ENCODE measurements around the gene CYP26A1.

The CYP26A1 gene

GRCh38 chr10:93088466-93088865 lies 14.8 kb downstream of the CYP26A1 start:
- H3K9me3 ChIP-seq (ENCODE audit: control insufficient read depth, low read length): no peaks in the 10 kb centered on the region

GRCh38 chr10:93090619-93091018 lies 16.9 kb downstream of the CYP26A1 start:
- Histone ChIP-seq H3K27ac (no peak overlapping the region), H3K27me3 (ENCODE audit: control insufficient read depth, insufficient read depth, low read length) (no peaks in the 10 kb centered on the region), H3K4me3 (ENCODE audit: low read depth, low read length) (no peak overlapping the region), H3K4me2 (ENCODE audit: low read length) (no peak overlapping the region), H3K4me1 (no peaks in the 10 kb centered on the region), H3K9ac (no peak overlapping the region), H3K79me2 (no peaks in the 10 kb centered on the region), H2AFZ (no peak overlapping the region), H3K9me3 (ENCODE audit: control insufficient read depth, low read length) (no peaks in the 10 kb centered on the region), H3K36me3 (ENCODE audit: control insufficient read depth, insufficient read depth, low read length) (no peaks in the 10 kb centered on the region)
- TF ChIP-seq CTCF (IDR thresholded peaks at IDR 0.05): no peak

More at GRCh38 chr10:93088466-93088865, 14.8 kb downstream of the CYP26A1 start:
- Histone ChIP-seq H3K27ac (no peak overlapping the region), H3K4me1 (no peaks in the 10 kb centered on the region), H3K36me3 (ENCODE audit: control insufficient read depth, insufficient read depth, low read length) (no peaks in the 10 kb centered on the region), H3K9ac (no peak overlapping the region), H3K79me2 (no peaks in the 10 kb centered on the region), H3K4me2 (ENCODE audit: low read length) (no peak overlapping the region), H3K4me3 (ENCODE audit: low read depth, low read length) (no peak overlapping the region), H3K27me3 (ENCODE audit: control insufficient read depth, insufficient read depth, low read length) (no peaks in the 10 kb centered on the region), H2AFZ (no peak overlapping the region)
- no peak for TF ChIP-seq CTCF (IDR thresholded peaks at IDR 0.05)

- Histone ChIP-seq H3K4me2 (ENCODE audit: low read length) (no peak overlapping the region), H3K79me2 (no peaks in the 10 kb centered on the region), H3K27me3 (ENCODE audit: control insufficient read depth, insufficient read depth, low read length) (no peaks in the 10 kb centered on the region), H3K27ac (no peak overlapping the region), H3K9me3 (ENCODE audit: control insufficient read depth, low read length) (no peaks in the 10 kb centered on the region), H3K36me3 (ENCODE audit: control insufficient read depth, insufficient read depth, low read length) (no peaks in the 10 kb centered on the region), H3K4me1 (no peaks in the 10 kb centered on the region), H3K9ac (no peak overlapping the region), H2AFZ (no peak overlapping the region), H3K4me3 (ENCODE audit: low read depth, low read length) (no peak overlapping the region)
- no peak for TF ChIP-seq CTCF (IDR thresholded peaks at IDR 0.05)
Measured at GRCh38 chr10:93091960-93092359, 18.3 kb downstream of the CYP26A1 start.

- no peak overlapping the region for H3K27ac ChIP-seq
- no peaks in the 10 kb centered on the region for H3K4me1 ChIP-seq
- no peak for TF ChIP-seq CTCF (IDR thresholded peaks at IDR 0.05)
- H3K9me3 ChIP-seq (ENCODE audit: control insufficient read depth, low read length): no peaks in the 10 kb centered on the region
- H3K4me2 ChIP-seq (ENCODE audit: low read length): no peak overlapping the region
- no peak overlapping the region for H2AFZ ChIP-seq
- no peaks in the 10 kb centered on the region for H3K27me3 ChIP-seq (ENCODE audit: control insufficient read depth, insufficient read depth, low read length)
- no peaks in the 10 kb centered on the region for H3K36me3 ChIP-seq (ENCODE audit: control insufficient read depth, insufficient read depth, low read length)
- no peak overlapping the region for H3K4me3 ChIP-seq (ENCODE audit: low read depth, low read length)
- H3K9ac ChIP-seq: no peak overlapping the region
- no peaks in the 10 kb centered on the region for H3K79me2 ChIP-seq
Measured at GRCh38 chr10:93095225-93095624, 21.5 kb downstream of the CYP26A1 start.

GRCh38 chr10:93096901-93097300 lies 23.2 kb downstream of the CYP26A1 start:
- Histone ChIP-seq H3K9me3 (ENCODE audit: control insufficient read depth, low read length) (no peaks in the 10 kb centered on the region), H3K36me3 (ENCODE audit: control insufficient read depth, insufficient read depth, low read length) (no peaks in the 10 kb centered on the region), H3K9ac (no peak overlapping the region), H3K79me2 (no peaks in the 10 kb centered on the region), H3K27me3 (ENCODE audit: control insufficient read depth, insufficient read depth, low read length) (no peaks in the 10 kb centered on the region), H3K4me1 (no peaks in the 10 kb centered on the region), H3K4me2 (ENCODE audit: low read length) (no peak overlapping the region), H2AFZ (no peak overlapping the region), H3K27ac (no peak overlapping the region), H3K4me3 (ENCODE audit: low read depth, low read length) (no peak overlapping the region)
- TF ChIP-seq CTCF (IDR thresholded peaks at IDR 0.05): no peak
